GM23338 (cell line): ENCODE measurements around the gene SOX10.

Experiments
- ZNF114 ChIP-seq: fragments of 250-450 bp; sonication (Bioruptor Pico); IDR thresholded peaks from 2 replicates; pipeline ENCODE4 v1.5.0; 2020; ENCODE audit warnings: mild to moderate bottlenecking, moderate library complexity
- TF ChIP-seq, protein P1 (sequence below), 2 experiments: fragments of 200-600 bp in 1 of 2; sonication (generic) in 1 of 2; conservative IDR thresholded peaks; 2 replicates each; pipeline versions ENCODE4 v1.5.1 to v1.6.1; 2016 to 2017; ENCODE audit warnings: antibody characterized with exemption in 2 of 2, low read depth in 2 of 2, mild to moderate bottlenecking in 2 of 2, moderate library complexity in 1 of 2

DNA sequence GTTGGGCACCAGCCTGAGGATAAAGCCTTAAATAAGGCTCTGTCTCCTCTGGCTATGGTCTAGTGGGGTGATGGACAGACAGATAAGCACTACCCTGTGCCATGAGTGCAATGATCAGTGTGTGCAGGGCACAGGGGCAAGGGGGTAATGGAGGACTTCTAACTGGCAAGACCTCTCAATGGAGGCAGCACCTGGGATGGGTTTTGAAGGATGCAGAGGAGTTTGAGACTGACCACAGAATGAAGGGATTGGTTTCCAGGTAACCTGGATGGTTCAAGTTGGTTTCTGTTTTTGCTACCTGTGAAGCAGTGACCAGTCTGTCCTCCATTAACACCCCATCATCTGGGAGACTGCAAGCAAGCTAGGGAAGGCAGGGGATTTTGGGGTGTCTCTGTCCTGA lies 45.0 kb upstream of the SOX10 start:
- TF ChIP-seq, protein P1, sequence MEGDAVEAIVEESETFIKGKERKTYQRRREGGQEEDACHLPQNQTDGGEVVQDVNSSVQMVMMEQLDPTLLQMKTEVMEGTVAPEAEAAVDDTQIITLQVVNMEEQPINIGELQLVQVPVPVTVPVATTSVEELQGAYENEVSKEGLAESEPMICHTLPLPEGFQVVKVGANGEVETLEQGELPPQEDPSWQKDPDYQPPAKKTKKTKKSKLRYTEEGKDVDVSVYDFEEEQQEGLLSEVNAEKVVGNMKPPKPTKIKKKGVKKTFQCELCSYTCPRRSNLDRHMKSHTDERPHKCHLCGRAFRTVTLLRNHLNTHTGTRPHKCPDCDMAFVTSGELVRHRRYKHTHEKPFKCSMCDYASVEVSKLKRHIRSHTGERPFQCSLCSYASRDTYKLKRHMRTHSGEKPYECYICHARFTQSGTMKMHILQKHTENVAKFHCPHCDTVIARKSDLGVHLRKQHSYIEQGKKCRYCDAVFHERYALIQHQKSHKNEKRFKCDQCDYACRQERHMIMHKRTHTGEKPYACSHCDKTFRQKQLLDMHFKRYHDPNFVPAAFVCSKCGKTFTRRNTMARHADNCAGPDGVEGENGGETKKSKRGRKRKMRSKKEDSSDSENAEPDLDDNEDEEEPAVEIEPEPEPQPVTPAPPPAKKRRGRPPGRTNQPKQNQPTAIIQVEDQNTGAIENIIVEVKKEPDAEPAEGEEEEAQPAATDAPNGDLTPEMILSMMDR (conservative IDR thresholded peaks at IDR 0.05; ENCODE audit: low read depth in 2 of 2): no peak
- no peak for TF ChIP-seq ZNF114 (CRISPR knock-in tag)
